Activated CD8-positive, alpha-beta memory T cell treated with anti-CD3 and anti-CD28 coated beads for 4 hours (primary cell): ENCODE results near the gene B4GALT2.

Source experiments
- DNase-seq, 2 donors: peaks; one replicate each; pipeline ENCODE4 v3.0.0-alpha.2; 2020; ENCODE audit warnings: low read depth in 2 of 2

Gene B4GALT2

GRCh38 chr1:43969746-43970466 is 9.1 kb upstream of the B4GALT2 start, which contains the start of gene DPH2:
Gene DPH2, plus strand, starts transcription at chr1:43970010. Its CDS starts 166 bp downstream, at chr1:43970176.
- peak; percentile 91 to 94 for DNase-seq

GRCh38 chr1:43970502-43970901 is 8.5 kb upstream of the B4GALT2 start:
- DNase-seq = no peak

- DNase-seq = no peak
Measured at GRCh38 chr1:43970911-43971310, 8.1 kb upstream of the B4GALT2 start.

GRCh38 chr1:43971336-43971980 is 7.6 kb upstream of the B4GALT2 start:
- DNase-seq = no peak

- no peak for DNase-seq
Measured at GRCh38 chr1:43973981-43974442, 5.0 kb upstream of the B4GALT2 start.

GRCh38 chr1:43974443-43975248 is 4.4 kb upstream of the B4GALT2 start, which contains the start of gene ATP6V0B:
Gene ATP6V0B, plus strand, starts transcription at chr1:43974960. Its CDS starts 81 bp downstream, at chr1:43975041.
- peak; percentile 88 to 90 for DNase-seq

GRCh38 chr1:43975249-43975961 is 3.6 kb upstream of the B4GALT2 start:
- DNase-seq = no peak

- no peak for DNase-seq
Measured at GRCh38 chr1:43976045-43976444, 3.0 kb upstream of the B4GALT2 start.

GRCh38 chr1:43976890-43977289 is 2.1 kb upstream of the B4GALT2 start:
- DNase-seq = no peak

GRCh38 chr1:43977376-43978263 is 1.4 kb upstream of the B4GALT2 start:
- no peak for DNase-seq

- DNase-seq = no peak
Measured at GRCh38 chr1:43978264-43978550, 803 bp upstream of the B4GALT2 start.

GRCh38 chr1:43979261-43979527 is 184 bp downstream of the B4GALT2 start:
- no peak for DNase-seq

GRCh38 chr1:43979528-43980254 is 681 bp downstream of the B4GALT2 start:
- no peak for DNase-seq

GRCh38 chr1:43980255-43981134 is 1.5 kb downstream of the B4GALT2 start:
- DNase-seq = no peak

GRCh38 chr1:43981135-43981491 is 2.1 kb downstream of the B4GALT2 start:
- no peak for DNase-seq

- DNase-seq = no peak
Measured at GRCh38 chr1:43981636-43982035, 2.6 kb downstream of the B4GALT2 start.

- DNase-seq = no peak
Measured at GRCh38 chr1:43982241-43982640, 3.2 kb downstream of the B4GALT2 start.

GRCh38 chr1:43982808-43983207 is 3.8 kb downstream of the B4GALT2 start:
- DNase-seq = no peak

- DNase-seq = no peak
Measured at GRCh38 chr1:43983253-43983899, 4.4 kb downstream of the B4GALT2 start.
